GM18519 (cell line): ENCODE results near the gene IPMK.
A peak's percentile ranks its signal among the peaks of the same experiment; 100 is the strongest.
"Not testable (repeated sequence)": the region's sequence is repeated elsewhere in the genome, so short reads cannot be mapped to it uniquely, and the experiment has no call there.

ENCODE experiments used
- ATAC-seq: cut with Tn5 transposase; IDR thresholded peaks from one replicate; pipeline ENCODE4 v1.9.1; 2021; ENCODE audit warnings: mild to moderate bottlenecking, moderate library complexity; ENCODE audit not compliant: unreplicated experiment, low FRiP score

IPMK gene

DNA sequence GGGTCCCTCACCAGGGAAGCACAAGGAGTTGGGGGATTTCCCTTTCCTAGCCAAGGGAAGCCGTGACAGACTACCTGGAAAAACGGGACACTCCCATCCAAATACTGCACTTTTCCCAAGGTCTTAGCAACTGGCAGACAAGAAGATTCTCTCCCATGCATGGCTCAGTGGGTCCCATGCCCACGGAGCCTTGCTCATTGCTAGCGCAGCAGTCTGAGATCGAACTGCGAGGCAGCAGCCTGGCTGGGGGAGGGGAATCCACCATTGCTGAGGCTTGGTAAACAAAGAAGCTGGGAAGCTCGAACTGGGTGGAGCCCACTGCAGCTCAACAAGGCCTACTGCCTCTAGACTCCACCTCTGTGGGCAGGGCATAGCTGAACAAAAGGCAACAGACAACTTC lies 37.8 kb downstream of the IPMK start:
- not testable (repeated sequence) for ATAC-seq

- ATAC-seq = no peak
These were observed 42.0 kb downstream of the IPMK start for GRCh38 chr10:58225654-58226053.

GRCh38 chr10:58220769-58221451 lies 46.8 kb downstream of the IPMK start:
- no peak for ATAC-seq

DNA sequence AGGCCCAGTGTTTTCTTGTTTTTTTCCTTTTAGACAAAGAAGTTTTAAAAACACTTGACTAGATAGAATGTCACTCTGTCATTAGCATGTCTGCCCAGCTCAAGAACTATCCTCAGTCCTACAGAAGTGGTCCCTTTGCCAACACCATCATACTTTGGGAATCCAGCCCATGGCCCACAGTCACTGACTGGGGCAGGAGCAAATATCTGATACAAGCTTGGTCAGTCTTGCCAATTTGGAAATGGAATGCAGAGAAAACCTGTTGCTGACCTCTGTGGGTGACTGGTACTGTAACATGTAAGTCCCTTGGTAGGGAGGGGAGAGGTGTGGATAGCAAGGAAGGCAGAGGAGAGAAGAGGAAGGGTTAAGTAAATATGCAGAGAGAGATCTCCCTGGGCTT lies 47.8 kb downstream of the IPMK start:
- ATAC-seq = no peak

- no peak for ATAC-seq
These were observed 50.1 kb downstream of the IPMK start for GRCh38 chr10:58217612-58218011.

DNA sequence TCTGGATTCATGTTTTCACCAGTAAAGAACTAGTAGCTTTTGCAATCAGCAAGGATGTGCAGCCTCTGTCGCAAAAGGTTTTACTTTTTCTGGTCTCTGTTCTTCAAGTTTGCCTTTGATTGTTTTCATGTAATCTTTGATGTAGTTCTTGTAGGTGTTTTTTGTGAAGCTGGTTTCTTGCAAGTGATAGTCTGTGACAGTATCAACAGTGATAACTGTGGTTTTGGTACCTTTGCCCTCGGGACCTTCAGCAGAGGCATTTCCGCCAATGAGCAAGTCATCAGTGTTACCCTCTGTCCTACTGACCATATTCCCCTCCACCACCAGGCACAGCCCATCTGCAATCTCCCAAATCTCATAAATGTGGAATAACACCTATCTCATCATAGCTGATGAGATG lies 55.1 kb downstream of the IPMK start:
- no peak for ATAC-seq

DNA sequence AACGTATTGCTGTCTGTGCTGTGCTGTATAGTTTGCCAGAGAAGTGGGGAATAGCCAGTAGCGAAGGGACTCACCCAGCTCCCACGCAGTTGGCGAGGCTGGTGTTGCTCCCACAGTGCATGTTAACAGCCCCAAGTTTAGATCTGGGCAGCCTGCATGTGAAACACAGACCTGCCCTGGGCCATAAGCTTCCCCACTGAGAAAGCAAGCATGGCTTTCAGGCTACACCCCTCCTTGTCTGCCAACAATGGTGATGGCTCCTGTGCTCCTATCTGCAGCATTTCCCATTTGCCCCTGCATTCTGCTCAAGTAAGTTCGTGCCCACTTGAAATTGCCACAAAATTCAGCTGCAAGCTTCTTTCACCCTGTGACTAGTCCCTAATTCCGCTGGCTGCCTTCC lies 57.5 kb downstream of the IPMK start:
- no peak for ATAC-seq

DNA sequence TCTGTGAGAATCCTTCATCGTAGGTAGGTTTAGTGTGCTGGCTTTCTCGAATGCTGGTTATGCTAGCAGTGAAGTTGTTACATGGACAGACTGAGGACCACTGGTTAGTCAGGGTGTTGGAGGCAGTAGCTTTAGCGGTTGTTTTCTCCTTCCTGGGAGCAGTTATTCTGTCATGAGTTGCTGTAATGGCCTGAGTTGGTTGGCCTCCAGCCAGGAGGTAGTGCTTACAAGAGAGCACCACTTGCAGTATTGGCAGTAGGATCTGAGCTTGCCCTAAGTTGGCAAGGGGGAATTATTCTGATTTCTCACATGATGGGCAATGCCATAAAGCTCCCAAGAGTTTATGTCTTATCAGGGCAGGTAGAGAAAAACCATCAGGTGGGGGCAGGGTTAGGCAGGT lies 58.0 kb downstream of the IPMK start:
- no peak for ATAC-seq

- ATAC-seq = no peak
These were observed 61.4 kb downstream of the IPMK start for GRCh38 chr10:58206251-58206650.

- peak; percentile 49 for ATAC-seq
These were observed 66.0 kb downstream of the IPMK start for GRCh38 chr10:58201704-58202103.

DNA sequence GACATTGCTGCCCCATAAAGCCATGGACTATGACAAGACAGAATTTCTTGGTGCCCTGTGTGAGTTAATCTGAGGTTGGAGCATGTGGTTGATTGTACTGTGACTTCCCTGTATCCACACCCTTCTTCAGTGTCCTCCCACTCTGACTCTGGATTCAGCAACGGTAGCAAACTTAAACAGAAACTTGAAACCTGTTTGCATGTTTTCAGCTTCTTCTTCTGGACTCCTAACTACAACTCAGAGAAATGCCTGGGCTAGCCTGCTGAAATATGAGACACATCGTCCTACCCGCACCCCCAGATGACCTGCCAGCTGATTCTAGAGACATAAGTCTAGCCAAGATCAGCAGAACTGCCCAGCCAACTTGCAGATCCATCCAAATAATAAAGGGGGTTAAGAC lies 78.4 kb downstream of the IPMK start:
- no peak for ATAC-seq

DNA sequence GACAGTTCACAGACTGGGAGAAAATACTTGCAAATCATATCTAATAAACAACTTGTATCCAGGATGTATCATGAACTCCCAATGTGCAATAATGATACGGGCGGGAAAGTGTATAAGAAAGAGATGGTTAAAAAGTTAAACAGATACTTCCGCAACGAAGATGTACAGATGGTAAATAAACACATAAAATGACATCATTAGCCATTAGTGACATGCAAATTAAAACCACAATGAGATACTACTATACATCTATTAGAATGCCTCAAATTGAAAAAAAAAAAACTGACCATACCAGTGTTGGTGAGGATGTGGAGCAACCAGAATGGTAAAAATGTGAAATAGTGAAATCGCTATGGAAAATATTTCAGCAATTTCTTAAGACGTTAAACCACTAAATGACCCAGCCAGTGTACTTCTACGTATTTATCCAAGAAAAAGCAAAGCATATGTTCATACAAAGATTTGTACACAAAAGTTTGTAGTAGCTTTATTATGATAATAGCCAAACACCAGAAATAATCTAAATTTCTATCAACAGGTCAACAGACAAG lies 83.5 kb downstream of the IPMK start:
- ATAC-seq = no peak

- ATAC-seq = no peak
These were observed 87.0 kb downstream of the IPMK start for GRCh38 chr10:58180666-58181065.

GRCh38 chr10:58179238-58179637 lies 88.5 kb downstream of the IPMK start:
- ATAC-seq = no peak

DNA sequence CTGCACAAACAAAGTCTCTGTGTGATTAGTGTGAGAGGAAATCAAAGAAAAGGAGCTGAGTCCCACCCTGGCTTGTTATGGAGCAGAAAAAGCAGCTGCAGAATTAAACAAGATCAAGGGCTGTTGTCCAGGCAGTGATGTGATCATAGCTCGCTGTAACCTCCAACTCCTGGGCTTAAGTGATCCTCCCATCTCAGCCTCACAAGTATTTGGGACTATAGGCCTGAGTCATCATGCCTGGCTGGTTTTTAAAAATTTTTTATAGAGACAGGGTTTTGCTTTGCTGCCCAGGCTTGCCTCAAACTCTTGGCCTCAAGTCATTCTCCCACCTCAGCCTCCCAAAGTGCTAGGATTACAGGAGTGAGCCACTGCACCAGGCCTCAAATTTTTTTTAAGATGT lies 88.9 kb downstream of the IPMK start:
- ATAC-seq = no peak

GRCh38 chr10:58177362-58177947 lies 90.2 kb downstream of the IPMK start:
- ATAC-seq = no peak

GRCh38 chr10:58175990-58176900 lies 91.4 kb downstream of the IPMK start:
- ATAC-seq = no peak

DNA sequence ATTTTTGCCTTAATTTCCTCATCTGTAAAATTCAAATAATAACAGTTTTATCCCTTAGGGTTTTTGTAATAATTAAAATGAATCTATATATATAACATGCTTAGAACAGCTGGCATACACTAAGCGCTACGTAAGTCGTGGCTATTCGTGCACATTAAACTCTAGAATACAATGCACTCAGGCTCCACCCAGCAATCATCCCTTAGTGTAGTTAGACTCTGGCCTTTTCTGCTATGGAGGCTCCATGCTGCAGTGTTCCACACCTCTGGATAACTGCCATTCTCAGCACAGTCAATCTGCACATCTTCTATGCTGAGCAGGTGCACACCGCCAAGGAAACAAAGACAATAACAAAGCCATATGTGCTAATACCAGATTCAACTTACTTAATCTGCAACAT lies 92.9 kb downstream of the IPMK start:
- ATAC-seq = no peak

- no peak for ATAC-seq
These were observed 94.3 kb downstream of the IPMK start for GRCh38 chr10:58173391-58173790.

DNA sequence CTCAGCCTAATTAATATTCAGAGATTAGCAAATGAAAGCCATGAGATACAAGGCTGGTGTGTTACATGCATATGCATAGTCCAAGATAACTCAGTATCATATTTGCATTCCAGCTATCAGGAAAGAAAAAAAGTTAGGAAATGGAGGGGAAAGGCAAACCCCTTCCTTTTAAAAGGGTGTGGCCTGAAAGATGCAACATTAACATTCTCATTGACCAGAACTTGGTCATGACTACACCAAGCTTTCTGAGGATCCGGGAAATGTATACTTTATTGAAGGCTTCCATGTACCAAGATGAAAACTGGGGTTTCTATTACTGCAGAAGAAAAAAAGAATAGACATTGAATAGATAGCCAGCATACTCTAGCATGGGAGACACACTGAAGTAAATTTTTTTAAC lies 96.5 kb downstream of the IPMK start:
- no peak for ATAC-seq

- no peak for ATAC-seq
These were observed 103.2 kb downstream of the IPMK start for GRCh38 chr10:58164517-58164916.
